ENCODE measurements around the gene MAOA.
"Not testable (repeated sequence)": the region's sequence is repeated elsewhere in the genome, so short reads cannot be mapped to it uniquely, and the experiment has no call there.

The MAOA gene

DNA sequence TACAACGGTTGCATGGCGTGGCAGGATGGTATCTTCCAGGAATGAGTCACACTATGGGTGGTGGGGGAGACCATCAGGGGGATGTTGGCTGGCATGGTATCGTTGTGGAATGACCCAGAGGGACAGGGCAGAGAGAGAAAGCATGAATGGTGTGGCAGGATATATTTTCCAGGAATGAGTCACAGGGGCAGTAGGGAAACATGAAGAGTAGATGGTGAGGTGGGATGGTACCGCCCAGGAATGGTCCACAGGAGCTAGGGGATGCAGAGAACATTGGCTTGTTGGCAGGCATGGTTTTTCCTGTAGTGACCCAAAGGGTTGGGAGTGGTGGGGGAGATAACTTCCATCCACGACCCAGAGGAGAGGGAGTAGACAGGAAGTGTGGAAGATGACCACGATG, 62.4 kb downstream of the MAOA start:
- DNase-seq = no peak

DNA sequence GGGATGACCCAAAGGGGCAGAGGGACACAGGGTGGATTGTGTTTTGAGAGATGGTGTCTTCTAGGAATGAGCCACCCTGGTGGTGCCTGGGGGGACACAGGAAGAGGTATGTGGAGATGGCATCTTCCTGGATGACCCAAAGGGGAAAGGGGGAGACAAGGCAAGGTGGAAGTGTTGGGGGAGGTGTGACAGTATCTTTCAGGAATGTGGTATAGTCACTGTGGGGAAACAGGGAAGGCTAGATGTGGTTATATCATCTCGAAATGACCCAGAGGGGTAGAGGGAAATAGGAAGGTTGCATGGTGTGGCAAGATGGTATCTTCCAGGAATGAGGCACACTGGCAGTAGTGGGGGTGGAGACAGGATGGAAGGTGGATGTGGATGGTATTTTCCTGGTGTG, 62.9 kb downstream of the MAOA start:
- no peak for DNase-seq

DNA sequence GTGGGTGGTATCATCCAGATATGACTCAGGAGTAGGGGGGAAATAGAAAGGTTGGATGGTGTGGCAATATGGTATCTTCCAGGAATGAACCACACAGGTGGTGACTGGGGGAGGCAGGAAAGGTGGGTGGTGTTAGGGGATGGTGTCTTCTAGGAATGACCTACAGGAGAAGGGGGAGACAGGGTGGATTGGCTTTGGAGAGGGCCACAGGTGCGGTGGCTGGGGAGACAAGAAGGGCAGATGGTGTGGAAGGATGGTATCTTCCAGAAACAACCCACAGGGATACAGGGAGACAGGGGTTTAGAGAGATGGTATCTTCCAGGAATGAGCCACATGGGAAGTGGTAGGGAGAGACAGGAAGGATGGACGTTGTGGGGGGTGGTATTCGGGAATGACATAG, 64.0 kb downstream of the MAOA start:
- no peak for DNase-seq

DNA sequence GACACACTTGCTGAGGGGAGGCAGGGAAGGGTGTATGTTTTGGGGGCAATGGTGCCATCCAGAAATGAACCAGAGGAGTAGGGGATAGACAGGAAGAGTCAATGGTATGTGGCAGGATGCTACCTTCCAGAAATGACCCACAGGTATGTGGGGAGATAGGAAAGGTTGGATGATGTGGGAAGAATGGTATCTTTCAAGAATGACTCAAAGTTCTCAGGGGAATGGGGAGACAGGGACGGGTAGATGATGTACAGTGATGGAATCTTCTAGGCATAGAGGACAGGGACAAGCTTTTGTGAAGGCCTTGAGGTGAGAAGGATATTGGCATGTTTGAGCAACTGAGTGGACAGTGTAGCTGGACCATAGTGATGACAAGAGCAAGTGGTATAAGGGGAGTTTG, 64.9 kb downstream of the MAOA start:
- DNase-seq = no peak

DNA sequence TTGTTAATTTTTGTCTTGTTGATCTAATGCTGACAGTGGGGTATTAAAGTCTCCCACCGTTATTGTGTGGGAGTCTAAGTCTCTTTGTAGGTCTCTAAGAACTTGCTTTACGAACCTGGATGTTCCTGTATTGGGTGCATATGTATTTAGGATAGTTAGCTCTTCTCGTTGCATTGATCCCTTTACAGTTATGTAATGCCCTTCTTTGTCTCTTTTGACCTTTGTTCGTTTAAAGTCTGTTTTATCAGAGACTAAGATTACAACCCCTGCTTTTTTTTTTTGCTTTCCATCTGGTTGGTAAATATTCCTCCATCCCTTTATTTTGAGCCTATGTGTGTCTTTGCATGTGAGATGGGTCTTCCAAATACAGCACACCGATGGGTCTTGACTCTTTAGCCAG, 69.1 kb downstream of the MAOA start:
- not testable (repeated sequence) for DNase-seq

DNA sequence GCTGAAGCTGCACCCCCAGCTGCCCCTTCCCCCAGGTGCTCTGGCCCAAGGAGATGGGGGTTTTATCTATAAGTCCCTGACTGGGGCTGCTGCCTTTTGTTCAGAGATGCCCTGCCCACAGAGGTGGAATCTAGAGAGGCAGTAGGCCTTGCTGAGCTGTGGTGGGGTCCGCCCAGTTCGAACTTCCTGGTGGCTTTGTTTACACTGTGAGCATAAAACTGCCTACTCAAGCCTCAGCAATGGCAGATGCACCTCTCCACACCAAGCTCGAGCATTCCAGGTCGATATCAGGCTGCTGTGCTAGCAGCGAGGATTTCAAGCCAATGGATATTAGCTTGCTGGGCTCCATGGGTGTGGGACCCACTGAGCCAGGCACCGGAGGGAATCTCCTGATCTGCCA, 71.2 kb downstream of the MAOA start:
- not testable (repeated sequence) for DNase-seq

DNA sequence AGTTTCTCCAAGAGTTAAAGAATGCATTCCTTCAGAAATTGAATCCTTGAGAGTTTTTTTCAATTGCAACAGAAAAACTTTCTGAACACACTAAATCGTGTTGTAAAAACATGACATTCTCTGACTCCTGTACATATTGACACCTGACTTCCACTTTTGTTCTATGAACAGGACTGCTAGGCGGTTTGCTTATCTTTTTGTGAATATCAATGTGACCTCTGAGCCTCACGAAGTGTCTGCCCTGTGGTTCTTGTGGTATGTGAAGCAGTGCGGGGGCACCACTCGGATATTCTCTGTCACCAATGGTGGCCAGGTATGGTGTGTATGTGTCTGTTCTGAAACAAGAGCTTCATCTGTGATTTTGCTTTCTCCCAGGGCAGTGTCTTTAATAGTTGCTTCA, 71.9 kb downstream of the MAOA start:
- DNase-seq = no peak

DNA sequence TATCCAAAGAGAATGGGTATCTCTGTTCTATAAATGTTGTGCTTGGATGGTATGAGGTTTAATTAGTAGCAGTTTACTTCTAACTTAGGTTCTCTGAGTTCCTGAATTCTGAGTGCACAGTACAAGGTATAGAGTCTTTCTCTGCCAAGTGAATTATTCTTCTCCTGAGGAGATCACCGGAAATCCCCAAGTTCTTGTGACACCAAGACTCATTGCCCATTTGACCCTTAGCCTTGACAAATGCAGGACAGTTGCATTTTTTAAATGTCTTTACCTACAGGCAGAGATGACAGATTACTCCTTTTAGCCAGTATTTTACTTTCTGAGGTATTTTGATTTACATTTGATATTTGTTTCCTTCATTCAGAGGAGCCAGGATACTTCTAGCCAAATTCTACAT, 72.9 kb downstream of the MAOA start:
- no peak for DNase-seq

DNA sequence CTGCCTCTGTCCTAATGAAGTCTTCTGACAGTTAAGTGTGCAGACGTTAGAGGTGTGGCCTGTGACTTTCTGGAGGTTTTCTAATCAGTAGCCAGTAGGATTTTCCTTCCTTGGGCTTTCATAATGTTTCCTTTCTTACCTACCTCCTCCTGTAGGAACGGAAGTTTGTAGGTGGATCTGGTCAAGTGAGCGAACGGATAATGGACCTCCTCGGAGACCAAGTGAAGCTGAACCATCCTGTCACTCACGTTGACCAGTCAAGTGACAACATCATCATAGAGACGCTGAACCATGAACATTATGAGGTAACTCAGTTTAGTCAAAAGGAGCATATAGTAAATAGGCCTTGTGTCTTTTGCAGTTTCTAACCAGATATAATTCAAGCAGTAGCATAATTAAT, 75.0 kb downstream of the MAOA start:
- DNase-seq = no peak

DNA sequence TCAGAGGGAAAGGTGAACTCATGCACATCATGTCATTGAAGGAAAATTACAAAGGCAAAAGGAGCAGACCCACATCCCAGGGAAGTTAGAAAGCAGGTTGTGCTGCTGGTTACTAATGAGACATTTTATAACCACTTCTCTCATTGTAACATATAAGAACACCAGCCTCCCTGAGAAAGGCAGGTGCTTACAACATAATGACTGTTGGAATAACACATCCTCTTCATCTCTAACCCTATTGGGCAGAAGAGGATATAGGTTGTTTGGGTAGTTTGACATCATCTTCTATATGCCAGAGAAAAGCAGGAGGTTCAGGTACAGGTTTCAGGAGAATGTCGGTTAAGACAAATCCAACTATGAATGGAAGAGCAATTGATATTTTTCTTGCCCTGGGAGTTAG, 77.6 kb downstream of the MAOA start:
- no peak for DNase-seq

DNA sequence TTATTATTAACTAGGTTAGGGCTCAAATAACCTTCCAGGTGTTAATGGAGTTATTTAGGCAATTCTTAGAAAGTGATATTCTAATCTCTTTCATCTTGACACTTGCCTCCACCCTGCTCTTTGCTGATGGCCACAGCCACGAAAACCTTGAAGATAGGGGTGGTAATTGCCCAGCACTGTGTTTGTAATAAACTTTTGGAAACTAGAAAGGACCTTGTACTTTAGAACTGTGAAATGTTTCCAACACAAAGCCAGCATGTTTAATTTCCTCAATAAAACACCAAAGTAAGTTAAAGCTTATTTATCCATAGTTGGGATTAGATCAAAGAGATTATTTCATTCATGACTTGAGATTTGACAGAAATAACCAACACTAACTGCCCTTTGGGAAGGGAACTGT, 78.3 kb downstream of the MAOA start:
- DNase-seq = no peak

DNA sequence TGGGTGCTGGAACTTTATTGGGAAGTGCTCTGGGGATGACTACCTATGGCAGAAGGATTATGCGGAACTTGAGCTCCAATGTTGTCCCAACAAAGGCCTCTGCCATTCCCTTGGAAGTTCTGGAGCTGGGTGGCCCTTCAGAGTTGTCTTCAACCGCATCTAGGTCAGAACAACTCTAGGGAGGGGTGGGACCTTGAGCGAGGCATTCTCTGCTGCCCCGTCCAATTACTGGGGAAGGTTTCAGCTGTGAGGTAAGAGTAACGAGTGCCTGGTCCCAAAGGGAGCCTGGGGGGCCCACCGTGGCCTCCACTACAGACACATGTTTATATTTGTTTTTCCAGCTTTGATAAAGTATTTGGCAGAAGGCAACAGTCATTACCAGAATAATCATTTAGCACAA, 79.4 kb downstream of the MAOA start:
- DNase-seq = no peak

DNA sequence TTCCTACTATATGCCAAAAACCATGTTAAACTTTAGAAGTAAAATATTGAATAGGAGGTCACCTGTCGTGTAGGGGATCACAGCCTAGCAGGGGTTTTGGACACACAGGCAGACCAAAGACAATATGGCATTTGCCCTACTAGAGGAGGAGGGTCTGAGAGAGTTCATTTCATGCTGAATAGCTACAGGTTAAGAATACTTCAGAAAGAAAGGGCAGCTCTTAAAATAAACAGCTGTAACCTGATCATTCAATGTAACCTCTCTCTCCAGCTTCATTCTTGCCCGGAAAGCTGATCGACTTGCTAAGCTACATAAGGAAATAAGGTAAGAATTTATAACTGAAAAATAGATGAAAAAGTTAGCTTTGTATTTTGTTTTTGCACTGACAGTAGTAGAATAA, 79.9 kb downstream of the MAOA start:
- no peak for DNase-seq

DNA sequence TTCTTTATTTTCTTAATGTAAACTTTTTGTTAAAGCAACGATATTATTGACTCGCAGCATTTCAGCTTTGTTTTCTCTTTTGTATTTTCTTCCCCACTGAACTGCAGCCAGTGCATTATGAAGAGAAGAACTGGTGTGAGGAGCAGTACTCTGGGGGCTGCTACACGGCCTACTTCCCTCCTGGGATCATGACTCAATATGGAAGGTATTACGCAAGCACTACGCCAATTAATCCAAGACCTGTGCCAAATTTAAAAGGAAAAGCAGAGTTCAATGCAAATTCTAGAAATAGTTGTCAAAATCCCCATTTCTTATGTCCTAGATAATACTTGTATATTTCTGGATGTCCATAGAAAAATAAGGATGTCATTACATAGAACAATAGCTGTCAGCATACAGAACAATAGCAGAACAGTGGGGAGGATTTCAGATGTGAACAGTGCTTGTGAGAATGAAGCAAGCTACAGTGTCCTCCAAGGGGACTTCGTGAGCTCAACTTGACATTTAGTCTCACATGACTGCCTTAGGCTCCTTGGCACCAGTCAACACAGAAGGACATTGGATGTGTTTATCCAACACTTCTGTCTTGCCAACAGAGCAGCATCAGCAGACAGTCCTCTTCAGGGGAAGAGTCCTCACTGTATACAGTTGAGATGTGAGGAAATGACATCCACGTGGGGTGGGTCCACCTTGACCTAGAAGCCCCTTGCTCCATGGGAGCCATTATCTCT, 85.9 kb downstream of the MAOA start:
- DNase-seq = no peak

DNA sequence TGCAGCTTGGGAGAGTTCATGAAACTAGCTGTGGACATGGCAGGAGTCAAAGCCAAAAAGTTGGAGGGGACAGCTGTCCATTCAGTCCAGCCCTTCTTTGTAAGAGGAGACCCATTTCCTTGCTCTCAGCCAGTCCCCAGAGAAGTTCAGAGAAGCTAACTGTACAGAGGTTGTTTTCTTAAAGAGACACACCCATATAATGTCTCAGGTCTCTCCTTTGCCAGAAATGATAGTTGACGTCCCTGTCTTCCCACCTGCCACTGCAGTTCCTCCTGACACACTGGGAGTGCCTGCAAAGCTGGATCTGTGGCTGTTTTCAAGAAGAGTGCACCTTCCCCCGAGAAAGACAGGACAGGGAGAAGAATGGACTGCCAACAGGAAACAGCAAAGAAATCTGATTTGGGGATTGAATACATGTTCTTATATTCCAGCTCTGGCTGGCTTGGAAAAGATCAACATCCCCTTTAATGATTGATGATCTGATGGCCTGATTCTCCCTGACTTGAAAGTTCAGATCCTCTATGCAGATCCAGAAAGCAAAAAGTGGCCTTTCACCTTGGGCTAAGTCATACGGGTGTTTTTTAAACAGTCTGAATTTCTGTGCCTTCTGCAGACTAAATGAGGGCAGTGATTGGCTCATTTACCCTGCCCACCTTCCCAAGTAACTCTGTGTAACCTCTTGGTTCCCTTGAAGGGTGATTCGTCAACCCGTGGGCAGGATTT, 87.2 kb downstream of the MAOA start:
- DNase-seq = no peak

DNA sequence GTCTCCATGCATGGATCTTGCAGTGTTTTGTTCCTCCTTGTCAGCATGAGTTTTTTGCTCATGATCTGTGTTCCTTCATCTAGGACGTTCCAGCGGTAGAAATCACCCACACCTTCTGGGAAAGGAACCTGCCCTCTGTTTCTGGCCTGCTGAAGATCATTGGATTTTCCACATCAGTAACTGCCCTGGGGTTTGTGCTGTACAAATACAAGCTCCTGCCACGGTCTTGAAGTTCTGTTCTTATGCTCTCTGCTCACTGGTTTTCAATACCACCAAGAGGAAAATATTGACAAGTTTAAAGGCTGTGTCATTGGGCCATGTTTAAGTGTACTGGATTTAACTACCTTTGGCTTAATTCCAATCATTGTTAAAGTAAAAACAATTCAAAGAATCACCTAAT, 88.2 kb downstream of the MAOA start:
- DNase-seq = no peak

DNA sequence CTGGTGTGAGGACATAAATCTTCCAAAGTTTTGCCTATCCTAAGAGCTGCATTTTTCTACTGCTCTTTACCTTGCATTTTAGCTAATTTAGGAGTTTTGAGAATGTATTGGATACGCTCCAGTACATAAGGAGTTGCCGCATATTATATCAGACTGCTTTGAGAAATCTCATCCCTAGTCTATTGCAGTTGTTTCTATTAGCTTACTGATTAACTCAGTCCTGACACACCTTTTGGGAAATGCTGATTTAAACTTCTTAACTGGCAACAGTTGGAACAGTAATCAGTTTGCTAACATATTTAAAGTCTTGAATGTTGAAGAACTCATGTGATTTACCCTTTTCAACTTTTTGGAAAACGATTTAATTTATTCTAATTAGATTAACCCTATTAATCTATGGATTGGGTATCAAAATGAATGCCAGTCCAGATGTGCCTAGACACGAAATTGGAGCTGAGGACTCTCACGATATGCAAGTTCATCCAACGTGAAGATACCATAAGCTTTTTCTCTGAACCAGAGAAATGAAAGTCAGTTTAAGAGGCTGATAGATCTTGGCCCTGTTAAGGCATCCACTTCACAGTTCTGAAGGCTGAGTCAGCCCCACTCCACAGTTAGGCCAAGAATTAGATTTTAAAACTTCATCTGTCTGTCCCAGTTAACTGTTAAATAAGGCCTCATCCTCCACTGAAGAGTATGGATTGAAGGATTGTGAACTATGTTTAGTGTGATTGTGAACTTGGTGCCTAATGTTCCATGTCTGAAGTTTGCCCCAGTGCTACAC, 90.0 kb downstream of the MAOA start:
- DNase-seq = no peak

DNA sequence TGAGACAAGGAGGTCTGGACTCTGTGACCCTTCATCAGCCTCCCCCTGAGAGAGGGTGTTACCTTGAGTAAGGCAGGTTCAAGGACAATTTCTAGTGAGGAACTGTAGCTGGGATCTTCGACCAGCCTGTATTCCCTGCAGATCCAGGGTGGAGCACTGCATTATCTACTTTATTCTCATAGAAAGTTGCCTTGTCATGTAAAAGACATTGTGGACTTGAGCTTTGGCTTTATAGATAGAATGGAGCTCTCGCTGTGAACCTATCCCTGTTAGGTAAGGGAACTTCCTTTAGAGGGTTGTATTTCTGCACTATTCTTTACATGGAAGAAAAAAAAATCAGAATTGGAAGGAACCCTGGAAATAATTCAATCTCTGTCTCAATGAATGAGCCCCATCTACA, 91.4 kb downstream of the MAOA start:
- DNase-seq = no peak

DNA sequence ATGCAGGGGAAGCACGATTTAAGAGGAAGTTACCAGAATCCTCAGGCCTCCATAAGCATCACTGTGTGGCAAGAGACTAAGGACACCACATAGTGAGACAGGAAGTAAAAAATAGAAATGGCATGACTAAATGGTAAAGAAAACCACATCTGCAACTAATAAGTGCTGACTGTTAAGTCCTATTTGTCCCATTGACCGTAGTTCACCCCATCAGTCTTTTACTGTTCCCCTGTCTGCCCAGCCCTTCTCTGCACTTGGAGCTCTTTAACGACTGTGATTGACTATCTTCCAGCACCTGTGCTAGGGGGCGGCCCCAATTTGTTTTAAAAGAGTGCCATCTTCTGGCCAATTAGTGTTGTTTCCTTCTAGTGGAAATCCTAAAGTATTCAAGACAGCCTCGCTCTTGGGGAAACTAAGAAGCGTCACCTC, 94.2 kb downstream of the MAOA start:
- DNase-seq = peak; percentile 1

DNA sequence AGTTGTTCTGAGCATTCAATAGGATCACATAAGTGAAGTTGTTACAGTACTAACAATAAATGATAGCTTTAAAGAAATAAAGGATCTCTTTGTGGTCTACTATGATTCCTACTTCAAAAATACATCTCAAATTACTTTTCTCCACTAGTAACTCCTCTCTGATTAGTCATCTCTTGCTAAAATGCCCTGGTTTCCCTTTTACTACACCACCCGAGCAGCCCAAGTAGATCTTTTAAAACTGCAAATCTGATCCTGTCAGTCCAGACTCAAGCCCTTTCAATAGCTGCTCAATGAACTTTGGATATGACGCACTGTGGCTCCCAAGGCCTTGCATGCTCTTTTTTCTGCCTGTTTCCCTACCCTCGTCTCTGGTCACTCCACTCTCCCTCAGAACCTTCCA, 97.5 kb downstream of the MAOA start:
- no peak for DNase-seq

DNA sequence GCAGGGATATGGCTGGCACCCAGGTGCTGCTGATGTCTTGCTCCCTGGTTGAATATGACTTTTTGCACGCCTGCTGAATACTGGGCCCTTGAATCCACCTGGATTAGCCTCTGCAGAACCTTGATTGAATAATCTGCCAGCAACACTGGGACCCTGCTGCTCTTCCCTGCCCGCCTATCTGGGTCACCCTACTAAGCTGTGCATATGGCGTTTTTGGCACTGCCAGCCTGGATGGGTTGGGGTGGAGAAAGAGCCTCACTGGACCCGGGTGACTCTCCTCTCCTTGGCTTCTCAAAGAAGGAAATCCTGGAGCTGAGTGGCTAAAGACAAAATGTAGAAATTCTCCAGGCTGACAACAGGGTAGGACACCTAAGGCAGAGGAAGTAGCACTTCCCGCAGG, 100.0 kb downstream of the MAOA start:
- no peak for DNase-seq

DNA sequence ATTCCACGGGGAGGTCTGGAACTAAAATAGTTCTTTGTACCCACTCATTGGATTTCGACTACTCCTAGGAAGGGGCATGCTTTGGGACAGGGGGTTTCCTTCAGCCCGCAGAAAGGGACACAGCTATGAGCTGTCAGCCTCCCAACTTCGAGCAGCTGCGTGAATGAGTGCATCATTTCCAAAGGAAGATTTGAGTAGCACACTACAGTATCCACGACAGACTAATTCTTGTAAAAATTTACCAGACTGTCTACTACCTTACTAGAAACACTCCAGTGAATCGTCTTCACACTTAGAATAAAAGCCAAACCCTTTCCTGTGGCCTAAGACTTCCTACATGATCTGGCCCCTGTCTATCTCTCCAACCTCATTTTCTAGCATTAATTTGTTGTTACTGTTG, 101.9 kb downstream of the MAOA start:
- DNase-seq = no peak

DNA sequence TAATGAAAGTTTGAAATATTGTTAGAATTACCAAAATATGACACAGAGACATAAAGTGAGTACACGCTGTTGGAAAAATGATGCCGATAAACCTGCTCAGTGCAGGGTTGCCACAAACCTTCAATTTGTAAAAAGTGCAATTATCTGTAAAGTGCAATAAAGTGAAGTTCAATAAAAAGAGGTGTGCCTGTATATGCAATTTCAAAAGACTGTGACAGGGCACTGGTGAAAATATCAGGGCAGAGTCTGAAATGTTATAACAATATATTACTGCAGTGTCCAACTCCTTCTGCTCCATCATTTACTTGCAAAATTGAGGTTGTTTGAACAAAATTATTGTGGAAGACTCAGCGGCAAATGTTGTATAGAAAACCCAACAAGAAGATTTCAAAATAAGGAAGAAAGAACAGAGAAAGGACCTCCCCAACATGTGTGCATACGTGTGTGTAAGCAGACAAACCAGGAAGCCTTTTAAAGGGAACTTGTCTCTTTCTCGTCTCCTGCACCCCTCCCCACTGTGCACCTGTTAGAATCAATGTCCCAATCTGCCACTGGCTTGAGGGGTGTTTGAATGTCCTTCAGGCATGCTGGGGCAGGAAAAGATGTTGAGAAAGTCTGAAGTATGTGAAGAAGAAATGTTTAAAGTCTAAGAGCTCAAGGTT, 130.0 kb downstream of the MAOA start:
- DNase-seq = no peak

Data from NCI-H187 treated with DMSO at 0.1 percent for 48 hours (cell line).